HepG2 (cell line): ENCODE data around the gene BHLHE23.

Source experiments
- CEBPB ChIP-seq: IDR thresholded peaks from 2 replicates; pipeline ENCODE4 v1.6.1; 2011; ENCODE audit warnings: low read depth, low read length, improper control_type of control experiment, borderline replicate concordance
- FOXM1 ChIP-seq: sonication (generic); formaldehyde crosslinking; IDR thresholded peaks from 2 replicates; pipeline ENCODE4 v1.5.0; 2020; ENCODE audit warnings: missing genetic modification reagents
- NR2F1 ChIP-seq, 2 experiments: fragments of 450-650 bp in 1 of 2; formaldehyde crosslinking in 1 of 2; IDR thresholded peaks; 2 replicates each; pipeline versions ENCODE4 v1.5.0 to v1.6.1; 2016 to 2020; ENCODE audit warnings: mild to moderate bottlenecking in 1 of 2, missing compliant biosample characterization in 1 of 2, missing genetic modification reagents in 1 of 2, moderate library complexity in 1 of 2
- RAD21 ChIP-seq: fragments of 450-650 bp; formaldehyde crosslinking; IDR thresholded peaks from 2 replicates; pipeline ENCODE4 v1.5.0; 2020; ENCODE audit warnings: mild to moderate bottlenecking
- TAF1 ChIP-seq: sonication (generic); formaldehyde crosslinking; IDR thresholded peaks from 2 replicates; pipeline ENCODE4 v1.4.0; 2020; ENCODE audit warnings: missing genetic modification reagents
- TF ChIP-seq, protein P1 (sequence below): IDR thresholded peaks from 2 replicates; pipeline ENCODE4 v1.6.1; 2012; ENCODE audit warnings: low read depth, low read length, improper control_type of control experiment

DNA sequence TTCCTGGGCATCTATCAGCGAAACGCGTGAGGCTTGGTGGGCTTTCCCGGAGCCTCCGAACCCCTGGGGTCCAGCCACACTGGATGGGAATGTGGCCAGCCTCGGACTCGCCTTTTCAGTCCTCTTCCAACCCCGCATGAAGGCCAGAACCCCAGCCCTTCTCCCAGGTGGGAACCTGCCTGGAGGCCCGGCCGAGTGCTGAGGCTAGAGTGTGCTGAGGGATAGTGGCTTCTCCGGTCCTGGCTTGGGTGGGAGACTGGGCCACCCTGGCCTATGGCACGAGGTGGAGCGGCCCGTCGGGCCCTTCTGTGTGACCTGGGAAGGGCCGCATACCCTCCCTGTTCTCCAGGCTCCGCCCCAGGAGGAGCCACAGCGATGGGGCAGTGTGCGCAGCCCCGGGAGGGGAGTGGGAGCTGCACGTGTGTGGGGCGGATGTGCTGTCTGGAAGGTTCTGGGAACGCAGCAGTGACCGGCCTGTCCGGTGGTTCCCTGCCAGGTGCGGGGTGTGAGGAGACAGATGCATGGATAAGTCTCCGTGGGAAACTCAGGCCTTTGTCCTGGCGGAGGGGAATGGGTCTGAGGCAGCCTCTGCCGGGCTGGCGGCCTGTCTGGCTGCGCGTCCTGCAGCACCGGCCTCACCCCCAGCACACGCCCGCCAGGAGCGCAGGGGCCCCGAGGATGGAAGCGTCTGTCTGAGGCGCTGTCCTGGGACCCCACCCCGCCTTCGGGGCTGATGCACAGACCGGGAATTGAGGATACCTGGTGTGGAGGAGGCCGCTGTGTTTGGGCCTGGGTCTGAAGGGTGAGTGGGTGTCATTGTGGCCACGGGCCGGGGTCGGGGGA is 1.1 kb upstream of the BHLHE23 start:
- TF ChIP-seq NR2F1 (CRISPR knock-in tag; IDR thresholded peaks at IDR 0.05) (no peak), RAD21 (CRISPR knock-in tag) (no peak), FOXM1 (no peak), CEBPB (no peak), TAF1 (CRISPR knock-in tag) (no peak)
- TF ChIP-seq, protein P1, sequence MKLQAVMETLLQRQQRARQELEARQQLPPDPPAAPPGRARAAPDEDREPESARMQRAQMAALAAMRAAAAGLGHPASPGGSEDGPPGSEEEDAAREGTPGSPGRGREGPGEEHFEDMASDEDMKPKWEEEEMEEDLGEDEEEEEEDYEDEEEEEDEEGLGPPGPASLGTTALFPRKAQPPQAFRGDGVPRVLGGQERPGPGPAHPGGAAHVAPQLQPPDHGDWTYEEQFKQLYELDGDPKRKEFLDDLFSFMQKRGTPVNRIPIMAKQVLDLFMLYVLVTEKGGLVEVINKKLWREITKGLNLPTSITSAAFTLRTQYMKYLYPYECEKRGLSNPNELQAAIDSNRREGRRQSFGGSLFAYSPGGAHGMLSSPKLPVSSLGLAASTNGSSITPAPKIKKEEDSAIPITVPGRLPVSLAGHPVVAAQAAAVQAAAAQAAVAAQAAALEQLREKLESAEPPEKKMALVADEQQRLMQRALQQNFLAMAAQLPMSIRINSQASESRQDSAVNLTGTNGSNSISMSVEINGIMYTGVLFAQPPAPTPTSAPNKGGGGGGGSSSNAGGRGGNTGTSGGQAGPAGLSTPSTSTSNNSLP, result no peak
